Stimulated activated CD4-positive, alpha-beta T cell treated with anti-CD3 and anti-CD28 coated beads, Interleukin-12 subunit alpha, Interleukin-12 subunit beta, amount 100 ng/mL, for 24 hours (primary cell): ENCODE data around the gene TRIM47.

Experiments used
- DNase-seq, 2 experiments: peaks; one replicate each; pipeline ENCODE4 v3.0.0-alpha.2; 2020; ENCODE audit warnings: low read depth in 2 of 2

The TRIM47 gene, protein sequence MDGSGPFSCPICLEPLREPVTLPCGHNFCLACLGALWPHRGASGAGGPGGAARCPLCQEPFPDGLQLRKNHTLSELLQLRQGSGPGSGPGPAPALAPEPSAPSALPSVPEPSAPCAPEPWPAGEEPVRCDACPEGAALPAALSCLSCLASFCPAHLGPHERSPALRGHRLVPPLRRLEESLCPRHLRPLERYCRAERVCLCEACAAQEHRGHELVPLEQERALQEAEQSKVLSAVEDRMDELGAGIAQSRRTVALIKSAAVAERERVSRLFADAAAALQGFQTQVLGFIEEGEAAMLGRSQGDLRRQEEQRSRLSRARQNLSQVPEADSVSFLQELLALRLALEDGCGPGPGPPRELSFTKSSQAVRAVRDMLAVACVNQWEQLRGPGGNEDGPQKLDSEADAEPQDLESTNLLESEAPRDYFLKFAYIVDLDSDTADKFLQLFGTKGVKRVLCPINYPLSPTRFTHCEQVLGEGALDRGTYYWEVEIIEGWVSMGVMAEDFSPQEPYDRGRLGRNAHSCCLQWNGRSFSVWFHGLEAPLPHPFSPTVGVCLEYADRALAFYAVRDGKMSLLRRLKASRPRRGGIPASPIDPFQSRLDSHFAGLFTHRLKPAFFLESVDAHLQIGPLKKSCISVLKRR

GRCh38 chr17:75878174-75878998 lies at the start of gene TRIM47:
TSS of gene TRIM47 (minus strand) at chr17:75878581. CDS start at chr17:75878548, 33 bp downstream.
- DNase-seq: no peak

GRCh38 chr17:75927286-75927922 lies 49.0 kb upstream of the TRIM47 start:
- no peak for DNase-seq

- no peak for DNase-seq
Measured at GRCh38 chr17:75926456-75926855, 48.1 kb upstream of the TRIM47 start.

DNA sequence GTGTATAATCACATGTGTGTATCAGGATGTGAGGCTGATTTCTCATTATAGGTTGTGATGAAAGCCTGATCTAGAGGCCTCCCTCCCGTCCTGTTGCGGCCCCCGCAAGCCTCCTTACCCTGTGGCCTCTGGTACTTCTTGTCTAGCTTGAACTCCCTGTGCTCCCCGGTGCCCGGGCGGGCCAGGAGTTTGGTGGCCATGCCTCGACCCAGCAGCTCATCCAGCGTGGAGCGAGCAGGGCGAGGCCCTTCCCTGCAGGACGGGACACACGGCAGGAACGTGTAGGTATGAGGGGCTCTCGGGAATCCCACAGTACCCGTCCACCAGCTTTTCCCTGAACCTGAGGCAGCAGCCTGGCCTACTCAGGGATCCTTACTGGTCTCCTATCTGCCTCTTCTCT lies 47.5 kb upstream of the TRIM47 start:
- DNase-seq: no peak

GRCh38 chr17:75925103-75925502 lies 46.7 kb upstream of the TRIM47 start:
- DNase-seq: no peak

DNA sequence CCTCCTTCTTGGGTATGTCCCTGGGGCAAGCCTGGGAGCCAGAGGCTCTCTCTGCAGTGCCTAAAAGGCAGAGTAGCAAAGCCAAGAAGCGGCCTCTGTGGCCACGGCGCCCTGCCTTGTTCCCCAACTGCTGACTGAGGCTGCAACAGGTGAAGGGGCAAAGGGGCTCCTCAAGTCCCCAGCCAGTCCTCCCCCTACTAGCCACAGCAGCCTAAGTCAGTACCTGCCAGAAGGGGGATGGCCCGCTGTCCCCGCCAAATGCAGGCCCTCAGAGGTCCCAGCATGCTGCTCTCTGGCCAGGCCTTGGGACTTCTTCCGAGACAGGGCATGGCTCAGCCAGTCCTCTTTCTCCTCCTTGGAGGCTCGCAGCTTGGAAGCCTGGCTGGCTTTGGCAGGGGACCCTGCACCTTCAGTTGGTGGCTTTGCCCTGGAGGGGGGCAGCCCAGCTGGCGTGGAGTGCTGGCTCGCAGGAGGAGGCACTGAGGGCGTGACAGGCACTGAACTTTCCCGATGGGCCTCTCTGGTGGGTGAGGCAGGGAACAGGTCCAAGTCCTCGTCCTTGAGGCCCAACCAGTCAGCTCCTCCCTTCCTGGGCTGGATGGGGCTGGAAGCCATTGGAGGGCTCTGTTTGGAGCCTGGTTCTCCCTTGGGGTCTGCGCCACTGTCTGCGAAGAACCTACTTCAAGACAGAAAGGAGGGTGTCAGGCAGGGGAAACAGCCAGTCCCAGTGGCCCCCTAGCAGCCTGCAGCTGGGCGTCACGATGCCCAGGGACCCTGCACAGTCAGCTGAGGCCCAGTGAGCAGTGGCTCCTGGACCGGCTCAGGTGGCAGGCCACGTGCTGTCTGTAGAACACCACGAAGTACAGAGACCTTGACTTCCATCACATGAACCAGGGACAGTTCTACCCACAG lies 44.8 kb upstream of the TRIM47 start:
- DNase-seq: no peak

DNA sequence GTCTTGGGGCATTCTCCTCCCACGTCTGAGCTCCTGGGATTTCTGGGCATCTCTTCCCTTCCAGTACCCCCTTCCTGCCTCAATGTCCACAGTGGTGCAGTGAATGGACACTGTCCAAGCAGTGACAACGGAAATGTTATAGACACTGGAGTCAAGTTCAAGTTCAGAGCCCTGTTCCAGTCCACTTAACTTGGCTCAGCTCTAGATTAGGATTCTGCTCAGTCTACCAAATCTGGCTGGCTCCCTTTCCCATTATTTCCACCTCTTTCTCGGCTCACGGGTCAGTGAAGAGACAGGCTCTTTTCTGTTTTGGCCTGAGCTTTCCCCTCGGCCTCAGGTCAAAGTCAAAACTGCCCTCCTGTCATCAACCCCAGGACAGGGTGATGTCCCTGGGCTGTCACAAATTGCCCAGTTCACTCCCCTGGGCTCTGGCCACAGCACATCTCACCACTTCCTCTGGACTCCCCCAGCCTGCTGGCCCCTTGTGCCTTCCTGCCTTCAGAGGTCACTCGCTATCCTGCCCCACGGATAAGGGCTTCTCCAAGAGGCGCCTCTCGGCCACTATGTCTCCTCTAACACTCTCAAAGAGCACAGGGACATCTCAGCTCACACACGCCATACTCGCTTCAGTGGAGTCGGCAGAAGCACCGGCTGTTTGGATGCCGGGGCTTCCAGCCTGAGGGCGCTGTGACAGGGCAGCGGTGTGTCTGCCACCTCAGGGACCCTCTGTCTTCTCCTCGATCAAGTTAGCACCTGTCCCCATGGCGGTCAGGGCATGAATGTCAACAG lies 44.0 kb upstream of the TRIM47 start:
- DNase-seq: no peak

DNA sequence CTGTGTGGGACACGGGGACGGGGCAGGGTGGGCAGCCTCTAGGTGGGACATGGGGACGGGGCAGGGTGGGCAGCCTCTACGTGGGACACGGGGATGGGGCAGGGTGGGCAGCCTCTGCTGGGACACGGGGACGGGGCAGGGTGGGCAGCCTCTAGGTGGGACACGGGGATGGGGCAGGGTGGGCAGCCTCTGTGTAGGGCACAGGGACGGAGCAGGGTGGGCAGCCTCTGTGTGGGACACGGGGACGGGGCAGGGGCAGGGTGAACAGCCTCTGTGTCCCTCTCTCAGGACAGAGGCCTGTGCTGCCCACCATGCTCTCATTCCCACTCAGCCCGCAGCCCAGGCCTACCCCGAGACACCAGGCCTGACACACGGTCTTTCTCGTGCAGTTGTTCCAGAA lies 43.2 kb upstream of the TRIM47 start:
- no peak for DNase-seq

- DNase-seq: no peak
Measured at GRCh38 chr17:75920045-75920560, 41.7 kb upstream of the TRIM47 start.

DNA sequence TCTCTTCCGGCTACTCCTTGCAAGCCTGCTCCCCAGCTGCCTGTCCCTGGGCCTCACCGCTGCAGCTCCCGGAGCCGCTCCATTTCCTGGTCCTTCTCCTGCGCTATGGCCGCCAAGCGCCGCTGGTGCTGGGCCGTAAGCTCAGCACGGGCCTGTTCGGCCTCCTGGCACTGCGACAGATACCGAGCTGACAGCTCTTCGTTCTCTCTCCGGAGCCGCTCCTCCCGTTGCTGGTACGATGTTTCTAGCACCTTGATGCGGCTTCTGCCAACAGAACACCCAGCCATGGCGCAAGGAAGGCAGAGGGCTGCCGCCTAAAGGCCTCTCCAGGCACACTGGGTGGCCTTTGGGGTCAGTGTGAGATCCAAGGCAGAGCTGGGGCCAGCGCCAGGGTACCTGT lies 41.2 kb upstream of the TRIM47 start:
- no peak for DNase-seq

GRCh38 chr17:75917917-75918445 lies 39.6 kb upstream of the TRIM47 start:
- no peak for DNase-seq

DNA sequence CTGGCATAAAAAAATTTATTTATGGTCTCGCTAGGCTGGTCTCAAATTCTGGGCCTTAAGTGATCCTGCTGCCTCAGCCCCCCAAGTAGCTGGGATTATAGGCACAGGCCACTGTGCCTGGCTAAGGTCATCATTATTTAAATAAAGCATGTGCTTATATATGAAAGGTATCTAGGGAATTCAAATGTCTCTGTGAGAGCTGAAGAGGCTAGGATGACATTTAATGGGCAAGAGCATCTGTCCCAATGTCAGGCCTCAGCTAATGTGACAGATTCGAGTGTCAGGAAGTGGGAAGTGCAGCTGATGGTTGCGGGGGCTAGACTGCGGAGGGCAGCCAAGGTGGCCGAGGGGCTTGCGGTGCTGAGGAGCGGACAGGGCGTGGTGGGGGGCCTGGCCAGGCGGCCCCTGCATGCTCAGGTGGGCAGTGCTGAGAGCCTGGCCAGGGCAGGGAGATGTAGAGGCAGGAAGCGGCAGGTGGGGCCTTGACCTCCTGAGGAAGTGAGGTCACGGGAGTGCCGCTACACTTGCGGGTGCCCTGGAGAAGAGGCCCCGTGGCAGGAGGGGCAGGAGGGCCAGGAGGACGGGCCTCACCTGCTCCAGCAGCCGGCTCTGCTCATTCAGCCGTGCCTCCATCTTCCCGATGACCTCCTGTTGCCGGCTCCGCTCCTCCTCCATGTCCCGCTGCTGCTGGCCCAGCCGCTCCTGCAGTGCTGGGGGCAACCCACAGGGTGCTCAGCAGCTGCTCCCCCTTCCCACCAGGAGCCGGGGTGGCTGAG lies 38.9 kb upstream of the TRIM47 start:
- DNase-seq: no peak

DNA sequence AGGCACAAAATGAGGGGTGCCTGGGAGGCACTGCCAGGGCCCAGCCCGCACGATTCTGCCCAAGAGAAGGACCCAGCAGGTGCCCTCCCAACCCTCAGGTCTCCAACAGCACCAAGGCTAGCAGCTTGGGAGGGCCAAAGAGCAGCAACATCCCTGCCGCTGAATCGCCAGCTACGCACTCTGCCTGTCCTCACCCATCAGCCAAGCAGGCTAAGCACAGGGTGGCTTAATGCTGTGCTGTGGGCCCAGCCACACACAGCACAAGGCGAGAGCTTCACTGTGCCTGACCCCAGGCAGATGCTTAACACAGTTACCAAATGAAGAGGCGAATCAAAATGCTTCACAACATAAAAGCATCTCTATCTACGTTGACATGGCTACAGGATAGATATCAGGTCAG lies 36.9 kb upstream of the TRIM47 start:
- DNase-seq: no peak

- DNase-seq: no peak
Measured at GRCh38 chr17:75914643-75915267, 36.4 kb upstream of the TRIM47 start.

DNA sequence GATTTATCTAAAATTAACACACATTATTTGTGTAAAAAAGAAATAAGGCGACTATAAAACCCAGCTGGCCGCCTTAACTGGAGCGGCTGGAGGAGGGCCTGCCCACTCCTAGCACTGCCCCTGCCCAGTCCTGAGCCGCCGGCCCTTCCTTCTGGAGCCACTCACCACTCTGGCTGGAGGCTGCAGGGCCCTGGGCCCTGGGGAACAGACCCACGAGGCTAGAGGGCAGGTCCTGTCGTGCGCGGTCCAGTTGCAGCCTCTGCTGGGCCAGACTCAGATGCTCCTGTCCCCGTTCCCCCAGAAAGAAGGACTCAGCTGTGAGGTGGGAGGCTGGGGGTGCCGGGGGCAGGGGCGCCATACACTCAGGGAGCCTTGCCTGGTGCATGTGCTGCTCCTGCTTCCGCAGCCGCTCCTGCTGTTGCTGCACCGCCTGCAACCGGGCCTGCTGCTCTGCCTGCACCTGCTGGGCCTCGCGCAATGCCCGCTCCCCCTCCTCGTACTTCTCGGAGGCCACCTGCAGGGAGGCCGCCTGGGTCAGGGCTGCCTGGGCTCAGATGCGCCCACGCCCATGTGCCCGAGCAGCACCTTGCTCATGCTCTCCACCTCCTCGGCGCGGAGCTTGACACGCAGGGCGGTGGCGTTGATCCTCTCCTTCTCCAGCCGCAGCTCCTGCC lies 35.3 kb upstream of the TRIM47 start:
- DNase-seq: no peak

- DNase-seq: no peak
Measured at GRCh38 chr17:75910699-75911098, 32.3 kb upstream of the TRIM47 start.

DNA sequence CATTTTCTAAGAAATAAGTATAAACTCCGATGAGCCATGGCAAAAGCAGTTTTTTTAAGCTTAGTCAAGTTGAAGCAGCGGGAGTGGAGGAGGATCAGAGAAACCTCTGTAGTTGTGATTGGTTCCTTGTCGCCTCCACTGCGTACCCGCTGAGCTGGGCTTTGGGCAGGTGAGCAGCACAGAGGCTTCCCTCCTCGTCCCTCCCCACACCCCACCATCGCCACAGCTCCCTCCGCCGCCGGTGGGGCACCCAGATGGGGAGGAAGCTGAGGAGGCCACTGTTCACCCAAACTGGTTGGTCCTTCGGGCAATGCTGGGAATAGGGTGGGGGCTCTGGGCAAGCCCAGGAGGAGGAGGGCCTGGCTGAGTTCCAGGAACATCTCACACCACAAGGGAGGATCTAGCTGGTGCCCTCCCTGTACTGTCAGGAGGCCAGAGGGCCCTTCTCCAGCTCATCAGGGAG lies 31.5 kb upstream of the TRIM47 start:
- DNase-seq: no peak
